Activated CD4-positive, CD25-positive, alpha-beta regulatory T cell treated with anti-CD3 and anti-CD28 coated beads, Interleukin-2, amount 50 U/mL, for 16 hours (primary cell): Measurements from ENCODE around the gene CAPN14.

Source experiments
- DNase-seq: peaks from one replicate; pipeline ENCODE4 v3.0.0-alpha.2; 2020; ENCODE audit warnings: low read depth, low spot score

CAPN14 gene

DNA sequence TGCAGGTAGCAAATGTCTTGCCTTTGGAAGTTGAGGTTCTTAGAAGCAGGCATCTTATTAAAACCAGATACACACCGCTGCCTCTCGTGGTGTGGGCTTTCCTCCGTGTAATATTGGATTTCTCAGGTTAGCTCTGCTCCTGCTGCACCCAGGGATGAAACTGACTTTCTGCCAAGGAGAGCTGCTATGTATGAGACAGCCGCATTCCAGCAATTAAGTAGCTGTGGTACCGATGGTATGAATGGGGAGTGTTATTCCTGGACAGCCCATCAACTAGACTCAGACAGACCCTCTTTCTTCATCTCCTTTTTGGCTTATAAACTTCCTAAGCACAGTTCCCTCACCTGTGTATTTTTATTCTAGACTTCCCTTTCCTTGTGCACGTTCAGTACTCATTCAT lies 9.8 kb upstream of the CAPN14 start:
- DNase-seq: no peak

GRCh38 chr2:31226266-31226665 lies 9.0 kb upstream of the CAPN14 start:
- no peak for DNase-seq

GRCh38 chr2:31223749-31224148 lies 6.4 kb upstream of the CAPN14 start:
- DNase-seq: no peak

- DNase-seq: no peak
Observed at GRCh38 chr2:31223026-31223425, 5.7 kb upstream of the CAPN14 start.

- DNase-seq: no peak
Observed at GRCh38 chr2:31222071-31222470, 4.8 kb upstream of the CAPN14 start.

DNA sequence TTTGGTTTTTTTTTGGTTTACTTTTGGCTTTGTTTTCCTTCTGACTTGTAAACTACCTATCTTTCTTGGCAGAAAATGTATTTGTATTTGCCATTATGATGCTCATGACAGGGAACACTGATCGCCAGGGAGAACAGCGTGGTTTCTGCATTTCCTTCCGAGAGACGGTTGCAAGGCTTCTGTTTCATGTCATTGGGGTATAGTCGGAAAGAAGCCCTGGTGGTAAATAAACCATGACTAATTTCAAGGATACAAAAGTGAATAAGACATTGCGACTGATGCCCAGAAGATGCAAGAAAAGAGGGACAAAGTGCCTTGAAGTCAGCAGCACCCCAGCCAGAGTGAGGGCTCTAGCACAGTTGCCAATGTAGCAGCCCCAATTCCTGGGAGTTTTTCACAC lies 4.2 kb upstream of the CAPN14 start:
- no peak for DNase-seq

GRCh38 chr2:31219131-31219969 lies 2.0 kb upstream of the CAPN14 start:
- DNase-seq: no peak

DNA sequence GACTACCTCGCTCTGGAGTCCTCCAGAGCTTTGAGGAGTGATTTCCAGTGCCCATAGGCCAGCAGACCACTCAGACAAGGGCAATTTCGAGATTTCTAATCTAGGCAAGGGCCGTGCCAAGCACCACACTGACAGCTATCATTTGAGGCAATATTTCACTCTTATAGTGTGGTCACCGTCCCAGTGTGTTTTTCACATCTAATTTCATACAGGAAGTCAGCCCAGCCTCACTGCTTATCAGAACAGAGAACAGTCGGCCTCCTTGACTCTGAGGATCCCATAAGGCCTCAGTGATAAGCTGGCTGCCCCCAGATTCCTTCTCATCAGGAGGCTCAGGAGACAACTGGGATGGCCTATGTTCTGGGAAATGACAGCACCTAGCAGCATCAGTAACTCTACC lies 581 bp downstream of the CAPN14 start:
- no peak for DNase-seq

DNA sequence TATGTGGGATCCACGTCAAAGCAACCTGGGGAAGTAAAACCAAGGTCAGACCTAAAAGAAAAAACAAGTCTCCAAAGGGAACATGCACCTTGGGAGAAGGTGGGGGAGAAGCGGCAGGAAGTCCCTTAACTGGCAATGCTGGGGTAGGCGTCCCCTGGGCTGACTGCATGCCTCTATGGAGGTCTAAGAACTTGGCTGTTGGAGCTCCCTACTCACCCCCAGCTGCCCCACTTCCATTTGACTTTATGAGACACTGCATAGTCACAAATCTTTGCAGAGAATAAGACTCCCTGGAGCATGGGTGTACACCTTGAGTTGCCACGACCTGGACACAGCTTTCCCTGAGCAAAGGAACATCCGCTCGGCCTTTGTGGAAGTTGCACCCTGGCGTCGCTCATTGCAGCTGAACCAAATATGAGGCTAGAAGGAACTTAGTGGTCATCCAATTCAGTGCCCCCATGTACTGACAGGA lies 2.8 kb downstream of the CAPN14 start:
- no peak for DNase-seq

- no peak for DNase-seq
Observed at GRCh38 chr2:31213601-31214443, 3.5 kb downstream of the CAPN14 start.

- DNase-seq: no peak
Observed at GRCh38 chr2:31212659-31213600, 4.4 kb downstream of the CAPN14 start.

- no peak for DNase-seq
Observed at GRCh38 chr2:31208240-31208639, 9.1 kb downstream of the CAPN14 start.

- DNase-seq: no peak
Observed at GRCh38 chr2:31207790-31208189, 9.5 kb downstream of the CAPN14 start.

- DNase-seq: no peak
Observed at GRCh38 chr2:31205613-31206012, 11.7 kb downstream of the CAPN14 start.

GRCh38 chr2:31205186-31205585 lies 12.1 kb downstream of the CAPN14 start:
- no peak for DNase-seq

DNA sequence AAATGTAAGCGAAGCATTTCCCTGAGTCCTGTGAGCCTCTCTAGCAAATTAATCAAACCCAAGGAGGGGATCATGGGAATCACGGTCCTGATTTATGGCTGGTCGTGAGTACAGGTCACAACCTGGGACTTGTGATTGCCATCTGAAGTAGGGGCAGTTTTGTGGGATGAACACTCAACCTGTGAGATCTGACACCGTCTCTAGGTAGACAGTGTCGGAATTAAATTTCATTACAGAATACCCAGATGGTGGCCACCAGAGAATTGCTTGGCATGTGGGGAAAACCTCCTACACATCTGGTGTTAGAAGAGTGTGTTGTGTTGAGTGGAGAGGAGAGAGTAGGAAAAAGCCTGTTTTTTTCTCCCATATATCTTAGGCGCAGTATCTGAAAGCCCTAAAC lies 12.5 kb downstream of the CAPN14 start:
- no peak for DNase-seq

- no peak for DNase-seq
Observed at GRCh38 chr2:31203916-31204315, 13.4 kb downstream of the CAPN14 start.

DNA sequence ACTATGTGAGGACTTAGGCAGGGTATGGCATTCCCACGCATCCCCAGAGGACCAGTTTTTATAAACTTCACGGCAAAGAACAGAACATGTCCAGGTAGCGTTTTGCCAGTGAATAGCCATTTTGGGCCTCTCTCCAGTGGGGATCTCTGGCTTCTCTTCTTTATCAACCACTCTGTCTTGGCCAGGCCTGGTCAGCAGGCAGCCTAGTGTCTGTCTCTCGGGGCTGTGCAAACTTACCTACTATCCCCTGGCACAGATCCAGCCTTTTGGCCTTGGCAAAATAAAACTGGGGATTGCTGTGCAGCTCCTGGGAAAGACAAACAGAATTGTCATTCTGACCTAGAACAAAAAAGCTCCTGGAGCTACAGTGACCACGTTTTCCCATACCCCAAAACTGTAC lies 14.5 kb downstream of the CAPN14 start:
- DNase-seq: no peak

- no peak for DNase-seq
Observed at GRCh38 chr2:31202041-31202440, 15.3 kb downstream of the CAPN14 start.

DNA sequence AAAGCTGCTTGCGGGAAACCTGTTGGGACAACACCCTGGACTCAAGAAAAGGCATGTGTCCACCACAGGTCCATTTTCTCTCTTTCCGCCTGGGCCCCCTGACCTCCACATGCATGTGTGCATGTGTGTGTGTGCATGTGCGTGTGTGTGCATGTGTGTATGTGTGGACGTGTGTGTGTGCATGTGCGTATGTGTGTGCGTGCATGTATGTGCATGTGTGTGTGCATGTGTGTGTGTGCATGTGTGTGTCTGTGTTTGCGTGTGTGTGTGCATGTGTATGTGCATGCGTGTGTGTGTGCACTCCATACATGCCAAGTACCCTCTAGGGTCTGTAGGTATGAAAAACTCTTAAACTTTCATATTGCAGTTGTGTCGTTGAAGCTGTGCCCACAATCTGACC lies 16.3 kb downstream of the CAPN14 start:
- no peak for DNase-seq

GRCh38 chr2:31199206-31199605 lies 18.1 kb downstream of the CAPN14 start:
- DNase-seq: no peak

DNA sequence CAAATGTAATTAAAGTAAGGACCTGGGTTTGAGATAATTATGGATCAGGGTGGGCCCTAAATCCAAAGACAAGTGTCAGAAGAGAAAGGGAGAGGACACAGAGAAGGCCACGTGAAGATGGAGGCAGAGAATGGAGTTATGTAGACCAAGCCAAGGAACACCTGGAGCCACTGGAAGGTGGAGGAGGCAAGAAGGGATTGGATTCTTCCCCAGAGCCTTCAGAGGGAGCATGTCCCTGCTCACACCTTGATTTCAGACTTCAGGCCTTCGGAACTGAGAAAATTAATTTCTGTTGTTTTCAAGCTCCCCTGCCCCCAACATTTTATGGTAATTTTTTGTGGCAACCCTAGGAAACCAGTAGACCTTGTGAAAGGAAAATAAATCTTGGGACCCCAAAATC lies 19.6 kb downstream of the CAPN14 start:
- no peak for DNase-seq
